Measurements from ENCODE around the gene CCDC88C.
A peak's percentile ranks its signal among the peaks of the same experiment; 100 is the strongest.

Gene CCDC88C

DNA sequence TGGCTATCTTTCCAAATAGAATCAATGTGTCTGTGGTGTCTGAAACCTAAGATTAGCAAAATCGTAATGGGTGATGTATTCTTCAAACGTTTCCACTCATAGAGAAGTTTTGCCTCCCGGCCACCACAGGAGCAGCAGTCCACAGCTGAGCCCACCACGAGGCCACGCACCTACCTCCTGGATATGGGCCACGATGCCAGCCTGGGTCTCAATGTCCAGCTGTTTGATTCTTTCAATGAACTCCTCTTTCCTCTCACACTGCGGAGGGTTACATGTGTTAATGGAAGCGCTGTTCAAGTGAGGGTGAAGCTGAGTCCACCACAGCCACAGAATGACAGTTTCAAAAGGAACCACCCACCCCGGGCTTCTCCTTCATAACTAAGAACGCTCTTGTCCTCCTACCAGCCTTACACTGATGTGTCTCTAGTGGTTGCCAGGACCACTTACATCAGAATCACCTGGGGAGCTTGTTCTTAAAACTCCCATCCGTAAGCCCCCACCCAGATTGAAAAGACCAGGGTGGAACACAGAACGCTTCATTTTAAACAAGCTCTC lies 75.3 kb downstream of the CCDC88C start:
- DNase-seq = no peak

DNA sequence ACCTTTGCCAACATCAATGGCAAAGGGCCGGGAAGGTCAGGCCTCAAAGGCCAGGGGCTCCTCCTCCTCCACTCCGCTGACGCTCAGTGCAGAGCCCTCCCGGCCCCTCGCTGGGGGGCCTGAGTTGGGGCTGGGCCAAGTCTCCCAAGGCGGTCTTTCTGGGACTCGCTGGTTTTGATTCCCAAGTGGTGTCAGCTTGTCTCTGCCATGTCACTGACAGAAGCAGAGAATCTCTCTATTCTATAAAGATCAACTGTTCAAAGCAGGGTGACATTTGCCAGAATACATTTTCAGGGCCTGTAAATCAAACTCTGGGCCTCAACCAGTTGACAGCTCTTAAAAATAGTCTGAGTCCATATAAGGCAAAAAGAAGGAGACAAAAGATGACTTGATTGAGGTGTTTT lies 75.9 kb downstream of the CCDC88C start:
- DNase-seq = no peak

DNA sequence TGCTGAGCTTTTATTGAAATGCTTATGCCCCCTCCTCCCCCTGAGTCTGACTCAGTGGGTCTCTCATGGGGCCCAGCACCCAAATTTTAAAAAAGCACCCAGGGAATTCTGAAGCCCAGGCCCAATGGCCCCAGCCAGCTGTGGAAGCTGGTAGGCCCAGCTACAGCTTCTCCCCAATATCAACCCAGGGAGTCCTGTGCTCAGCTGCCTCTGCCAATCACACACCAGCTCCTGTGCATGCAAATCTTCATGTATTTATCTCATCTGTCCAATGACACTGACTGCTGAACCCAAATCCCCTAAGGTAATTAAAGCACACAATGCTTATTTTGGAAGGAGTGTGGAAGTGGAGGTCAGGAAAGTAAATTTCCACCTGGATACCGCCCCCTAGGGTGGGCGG lies 76.3 kb downstream of the CCDC88C start:
- DNase-seq = no peak

DNA sequence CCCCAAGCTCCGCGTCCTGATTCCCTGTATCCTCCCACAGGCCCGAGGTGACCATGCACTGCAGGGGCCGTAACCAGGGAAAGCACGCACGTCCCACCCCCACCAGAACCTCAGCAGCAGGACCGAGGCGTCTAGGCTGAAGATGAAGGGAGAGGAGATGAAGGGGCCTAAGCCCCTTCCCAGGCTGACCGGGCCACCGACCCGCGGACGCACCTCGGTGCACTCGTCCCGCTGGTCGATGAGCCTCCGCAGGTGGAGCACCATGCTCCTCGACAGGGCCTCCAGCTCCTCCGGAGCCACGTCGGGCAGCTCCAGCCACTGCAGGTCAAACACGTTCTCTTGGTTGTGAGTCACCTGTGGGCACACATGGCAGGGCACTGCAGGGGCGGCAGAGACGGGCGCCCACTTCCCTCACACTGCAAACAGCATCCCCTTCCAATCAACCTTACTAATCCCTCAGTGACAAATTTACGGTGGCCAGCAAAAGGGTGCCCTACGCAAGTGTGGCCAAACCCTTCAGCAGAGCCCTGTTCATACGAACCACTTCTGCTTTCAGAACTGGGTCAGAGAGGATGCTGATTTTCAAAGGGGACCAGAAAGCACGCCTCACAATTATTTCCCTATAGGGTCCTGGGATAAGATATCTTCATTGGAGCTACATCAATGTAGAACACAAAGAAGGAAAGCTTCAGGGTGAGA lies 77.8 kb downstream of the CCDC88C start:
- no peak for DNase-seq

DNA sequence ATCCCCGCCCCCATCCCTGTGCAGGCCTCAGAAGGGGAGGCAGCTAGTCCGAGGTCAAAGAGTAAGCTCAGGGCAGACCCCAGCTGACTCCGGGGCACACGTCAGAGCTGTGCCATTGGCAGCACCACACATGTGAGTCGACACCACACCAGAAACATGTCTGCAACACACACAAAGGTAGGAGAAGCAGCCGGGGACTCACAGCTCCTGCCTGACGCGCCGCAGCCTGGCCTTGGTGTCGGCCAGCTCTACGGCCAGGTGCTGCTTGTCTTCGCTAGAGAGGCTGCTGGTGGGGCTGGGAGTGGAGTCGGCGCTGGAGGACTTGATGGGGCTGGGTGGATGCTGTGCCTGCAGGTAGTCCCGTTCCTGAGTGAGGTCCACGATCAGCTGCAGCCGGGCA lies 78.5 kb downstream of the CCDC88C start:
- no peak for DNase-seq

DNA sequence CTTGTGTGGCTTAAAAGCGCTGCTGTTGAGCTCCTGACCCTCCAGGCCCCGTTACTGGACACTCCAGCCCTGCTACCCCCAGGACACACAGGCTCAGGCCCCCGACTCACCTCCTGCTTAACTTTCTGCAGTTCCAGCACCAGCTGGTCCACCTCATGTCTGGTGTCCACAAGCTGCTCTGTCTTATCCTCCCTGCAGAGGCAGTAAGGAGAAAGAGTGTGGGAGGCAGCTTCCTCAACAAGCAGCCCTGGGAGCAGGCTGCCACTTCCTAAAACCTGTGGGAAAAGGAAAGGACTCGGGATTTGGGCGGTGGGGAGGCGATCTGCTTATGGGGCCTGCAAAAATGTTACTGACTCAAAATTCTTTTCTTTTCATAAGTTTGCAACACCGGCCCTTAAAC lies 79.2 kb downstream of the CCDC88C start:
- DNase-seq = no peak

DNA sequence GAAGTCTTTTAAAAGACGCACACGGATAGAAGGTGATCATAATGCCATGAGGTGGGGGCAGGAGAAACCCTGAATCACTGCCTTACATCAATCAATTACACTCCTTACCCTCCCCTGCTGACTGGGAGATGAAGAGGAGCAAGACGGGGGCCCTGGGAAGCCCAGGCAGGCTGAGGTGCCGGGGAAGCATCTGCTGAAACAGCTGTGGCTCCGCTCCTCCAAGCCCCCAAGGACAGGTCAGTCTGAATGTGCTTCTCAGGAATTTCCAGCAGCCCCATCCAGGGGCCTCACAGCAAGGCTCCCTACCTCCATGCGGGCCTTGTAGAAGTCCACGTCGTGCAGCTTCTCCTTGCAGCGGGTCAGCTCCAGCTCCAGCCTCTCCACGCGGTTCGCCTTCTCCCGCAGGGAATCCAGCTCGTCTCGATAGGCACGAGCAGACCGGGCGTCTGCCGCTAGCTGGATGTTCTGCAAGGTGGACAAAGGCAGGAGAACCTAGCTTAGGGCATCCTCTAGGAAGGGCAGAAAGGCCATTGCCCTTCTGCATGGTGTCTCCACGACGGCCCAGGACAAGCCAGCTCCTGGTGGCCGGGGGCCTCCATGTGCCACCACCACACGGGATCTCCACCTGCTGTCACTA lies 79.8 kb downstream of the CCDC88C start:
- DNase-seq = peak; percentile 51

DNA sequence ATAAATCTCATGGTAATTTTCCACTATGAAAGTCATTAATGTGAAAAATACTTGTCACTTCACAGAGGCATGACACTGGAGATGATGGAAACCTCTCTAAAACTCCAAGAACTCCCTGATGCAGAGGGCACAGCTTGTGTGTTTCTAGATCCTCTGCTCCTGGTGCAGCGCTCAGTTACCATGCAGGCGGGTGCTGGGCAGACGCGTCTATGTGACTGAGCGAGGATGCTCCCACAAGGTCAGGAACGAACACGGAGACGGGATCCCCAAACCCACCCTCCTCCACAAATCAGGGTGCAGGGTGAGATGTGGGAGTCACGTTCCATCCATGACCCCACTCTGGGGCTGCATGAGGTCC lies 81.5 kb downstream of the CCDC88C start:
- DNase-seq = no peak

DNA sequence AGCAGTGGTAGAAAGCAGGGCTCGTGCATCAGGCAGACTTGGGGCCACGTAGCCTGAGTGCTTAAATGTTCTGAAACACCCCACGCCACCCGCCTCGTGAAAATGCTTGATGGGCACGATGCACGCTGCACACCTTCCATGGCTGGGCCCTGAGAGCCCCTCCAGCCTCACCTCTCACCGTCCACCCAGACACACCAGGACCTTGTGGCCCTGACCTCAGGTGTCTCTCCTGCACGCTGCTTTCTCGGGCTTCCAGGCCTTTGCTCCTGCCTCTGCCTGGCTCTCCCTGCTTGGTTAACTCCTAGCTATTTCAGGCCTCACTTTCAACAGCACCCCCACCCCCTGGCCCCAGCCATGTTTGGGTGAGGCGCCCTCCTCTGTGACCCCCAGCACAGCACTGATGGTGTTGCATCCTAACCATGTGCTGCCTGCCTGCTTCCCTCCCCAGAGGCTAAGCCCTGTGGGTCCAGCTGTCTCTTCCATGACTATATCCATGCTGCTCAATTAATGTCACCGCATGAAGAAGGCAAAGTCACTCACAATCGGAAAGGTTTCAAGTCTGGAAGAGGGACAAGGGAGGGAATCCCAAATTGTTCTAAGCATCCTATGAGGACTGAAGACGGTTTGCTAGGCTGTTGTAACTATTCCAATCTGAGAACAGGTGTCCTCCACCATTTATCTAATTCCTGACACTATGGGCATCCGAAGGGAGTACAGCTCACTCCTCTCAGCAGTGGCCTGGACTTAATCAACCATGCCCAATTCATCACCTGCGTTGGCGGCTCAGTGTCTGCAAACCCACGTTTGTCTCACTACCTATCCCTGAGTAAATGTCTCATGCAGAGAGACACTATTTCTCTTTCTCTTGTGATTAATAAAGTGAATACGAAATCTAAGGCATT lies 82.2 kb downstream of the CCDC88C start:
- no peak for DNase-seq

DNA sequence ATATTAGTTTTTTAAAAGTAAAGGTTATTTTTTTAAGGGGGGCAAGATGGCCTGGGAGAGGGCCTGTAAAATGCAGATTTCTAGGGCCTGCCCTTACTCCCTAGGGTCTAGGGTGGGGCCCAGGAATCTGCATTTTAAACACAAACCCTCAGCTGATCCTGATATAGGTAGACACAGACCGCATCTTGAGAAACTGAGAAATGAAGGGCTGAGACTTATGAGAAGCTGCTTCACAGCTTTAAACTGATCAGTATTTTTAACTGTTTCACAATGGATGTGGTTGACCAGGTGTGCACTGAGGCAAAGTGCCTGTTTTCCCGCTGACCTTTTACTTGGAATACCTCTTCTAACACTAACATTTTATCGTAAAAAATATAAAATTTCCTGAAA lies 84.0 kb downstream of the CCDC88C start:
- no peak for DNase-seq

DNA sequence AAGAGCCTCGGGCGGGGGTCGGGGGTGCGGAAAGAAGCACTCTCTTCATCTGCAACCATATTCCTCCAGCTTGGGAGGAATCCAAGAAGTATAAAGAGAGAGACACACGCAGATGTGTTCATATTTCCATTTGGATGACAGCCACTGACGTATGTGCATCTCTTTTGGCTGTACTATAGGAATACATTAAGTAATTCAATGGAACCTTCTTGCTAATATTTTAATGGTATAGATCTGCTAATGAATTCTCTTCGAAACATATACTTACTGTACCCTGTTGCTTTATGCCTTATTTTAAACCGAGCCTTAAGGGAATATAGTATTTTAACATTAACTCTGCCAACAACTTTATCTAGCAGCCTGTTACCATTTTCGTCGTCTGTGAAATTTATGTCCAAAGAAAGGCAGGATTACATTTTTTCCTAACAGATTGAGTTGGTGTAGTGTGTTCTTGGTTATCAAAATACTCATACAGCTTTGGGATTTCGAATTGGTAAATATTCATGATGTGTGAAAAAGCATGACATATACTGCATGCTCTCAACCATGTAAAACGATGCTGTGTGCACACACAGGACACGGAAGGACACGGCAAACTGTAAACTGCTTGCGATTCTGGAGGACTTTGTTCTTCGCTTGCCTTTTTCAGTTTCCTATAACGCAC lies 84.5 kb downstream of the CCDC88C start:
- DNase-seq = no peak

DNA sequence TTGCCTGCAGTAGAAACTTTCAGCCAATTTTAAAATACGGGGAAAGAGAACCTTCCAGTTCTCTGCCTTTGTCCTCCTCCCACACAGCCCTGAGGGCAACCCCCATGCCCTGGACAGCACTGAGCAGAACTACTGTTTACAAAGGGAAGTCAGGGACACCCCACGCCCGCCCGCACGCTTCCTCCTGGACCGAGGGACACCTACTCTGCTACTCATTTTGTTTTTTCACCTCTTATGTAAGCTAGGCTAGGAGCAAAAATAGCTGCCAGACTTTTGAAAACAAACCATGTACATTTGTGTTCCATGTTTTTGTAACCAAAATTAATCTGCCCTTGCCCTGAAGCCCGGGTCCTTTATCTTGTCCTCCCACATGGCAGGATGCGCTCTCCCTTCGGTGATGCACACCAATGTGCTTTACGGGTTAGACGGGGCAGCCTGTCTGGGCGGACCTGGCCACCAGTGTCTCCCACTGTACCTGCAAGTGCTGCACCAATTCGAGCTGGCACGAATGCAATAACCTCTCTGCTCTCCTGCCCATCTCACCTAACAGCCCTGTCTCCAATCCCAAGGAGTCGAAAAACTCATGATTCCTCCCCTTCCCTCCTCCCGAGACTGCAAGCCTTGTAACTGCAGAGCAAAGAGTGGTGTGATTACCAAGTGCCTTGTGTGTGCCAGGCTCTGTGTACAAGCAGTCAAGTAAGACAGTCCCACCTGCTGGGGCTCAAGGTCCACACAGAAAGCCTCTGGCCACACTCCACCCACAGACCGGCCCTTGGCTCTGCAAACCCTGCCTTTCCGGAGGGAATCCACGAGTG lies 85.2 kb downstream of the CCDC88C start:
- no peak for DNase-seq

DNA sequence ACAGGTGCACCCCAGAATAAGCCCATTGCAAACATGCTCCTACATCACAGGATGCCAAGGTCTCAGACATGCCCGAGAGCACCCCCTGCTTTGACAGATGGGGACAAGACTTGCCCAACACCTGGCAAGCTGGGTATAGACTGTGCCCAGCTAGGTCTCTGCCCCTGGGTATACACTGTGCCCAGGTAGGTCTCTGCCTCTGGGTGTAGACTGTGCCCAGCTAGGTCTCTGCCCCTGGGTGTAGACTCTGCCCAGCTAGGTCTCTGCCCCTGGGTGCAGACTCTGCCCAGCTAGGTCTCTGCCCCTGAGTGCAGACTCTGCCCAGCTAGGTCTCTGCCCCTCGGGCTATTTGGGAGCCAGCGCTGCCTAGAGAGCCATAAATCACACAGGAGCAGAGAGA lies 85.9 kb downstream of the CCDC88C start:
- DNase-seq = no peak

DNA sequence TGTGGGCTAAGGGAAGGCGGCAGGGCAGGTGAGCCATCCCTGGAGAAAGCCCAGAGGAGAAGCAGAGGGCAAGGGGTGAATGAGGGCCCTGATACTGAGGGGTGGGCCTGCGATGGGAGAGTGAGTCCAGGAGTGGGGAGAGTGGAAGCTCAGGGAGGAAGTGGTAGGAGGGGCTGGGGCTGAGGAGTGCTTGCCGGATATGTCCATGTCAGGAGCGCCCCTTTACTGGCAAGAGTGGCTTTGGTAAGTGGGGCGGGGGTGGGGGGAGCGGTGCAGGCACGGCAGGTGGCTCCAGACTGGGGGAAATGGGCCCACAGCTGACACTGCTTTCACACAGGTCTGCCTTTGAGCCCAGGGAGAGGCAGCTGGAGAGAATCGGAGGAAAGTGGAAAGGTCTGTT lies 86.8 kb downstream of the CCDC88C start:
- no peak for DNase-seq

DNA sequence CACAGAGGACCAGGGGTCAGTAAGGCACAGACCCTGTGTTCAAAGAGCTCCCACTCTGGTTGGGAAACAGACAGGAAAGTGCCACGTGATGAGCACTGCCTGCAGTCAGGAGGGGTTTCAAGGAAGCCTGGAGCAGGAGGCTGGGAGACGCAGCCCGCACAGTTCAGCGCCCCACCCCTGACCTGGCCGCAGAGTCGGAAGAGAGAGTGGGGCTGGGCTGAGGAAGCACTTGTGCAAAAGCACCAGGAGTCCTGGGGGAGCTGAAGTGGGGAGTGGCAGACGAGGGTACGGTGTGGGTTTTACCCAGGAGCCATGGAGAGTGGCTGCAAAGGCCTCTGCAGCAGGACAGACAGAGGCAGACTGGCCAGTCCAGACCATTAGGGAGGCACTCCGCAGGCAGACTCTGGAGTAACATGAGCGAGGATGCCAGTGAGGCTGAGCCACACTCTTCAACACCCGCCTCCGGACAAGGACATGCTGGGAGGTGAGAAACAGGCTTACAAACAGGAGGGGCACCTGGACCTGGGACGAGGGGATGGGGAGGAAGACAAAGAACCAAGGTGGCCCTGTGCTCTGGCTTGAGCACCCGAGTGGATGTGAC lies 87.4 kb downstream of the CCDC88C start:
- peak; percentile 45 for DNase-seq

DNA sequence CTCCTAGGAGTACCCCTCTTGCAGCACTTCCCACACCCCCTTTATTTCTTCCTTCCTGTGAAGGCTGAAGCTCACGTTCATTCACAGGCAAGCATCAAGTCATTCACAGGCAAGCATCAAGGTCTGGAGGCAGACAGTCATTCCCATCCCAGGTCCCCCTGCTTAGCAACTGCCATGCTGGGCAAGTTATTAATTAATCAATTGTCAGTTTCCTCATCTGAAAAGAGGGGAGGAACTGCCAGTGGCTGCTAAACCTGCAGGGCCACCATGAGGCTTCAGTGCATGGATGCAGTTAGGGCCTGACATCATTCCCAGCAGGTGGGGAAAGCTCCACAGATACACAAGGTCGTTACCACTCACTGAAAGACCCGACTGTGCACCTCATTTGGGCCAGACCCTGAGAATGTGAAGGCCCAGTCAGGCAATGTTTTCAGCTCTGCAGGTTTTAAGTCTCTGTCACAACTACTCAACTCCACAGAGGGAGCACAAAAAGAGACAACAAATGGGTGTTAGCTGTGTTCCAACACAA lies 88.1 kb downstream of the CCDC88C start:
- no peak for DNase-seq

DNA sequence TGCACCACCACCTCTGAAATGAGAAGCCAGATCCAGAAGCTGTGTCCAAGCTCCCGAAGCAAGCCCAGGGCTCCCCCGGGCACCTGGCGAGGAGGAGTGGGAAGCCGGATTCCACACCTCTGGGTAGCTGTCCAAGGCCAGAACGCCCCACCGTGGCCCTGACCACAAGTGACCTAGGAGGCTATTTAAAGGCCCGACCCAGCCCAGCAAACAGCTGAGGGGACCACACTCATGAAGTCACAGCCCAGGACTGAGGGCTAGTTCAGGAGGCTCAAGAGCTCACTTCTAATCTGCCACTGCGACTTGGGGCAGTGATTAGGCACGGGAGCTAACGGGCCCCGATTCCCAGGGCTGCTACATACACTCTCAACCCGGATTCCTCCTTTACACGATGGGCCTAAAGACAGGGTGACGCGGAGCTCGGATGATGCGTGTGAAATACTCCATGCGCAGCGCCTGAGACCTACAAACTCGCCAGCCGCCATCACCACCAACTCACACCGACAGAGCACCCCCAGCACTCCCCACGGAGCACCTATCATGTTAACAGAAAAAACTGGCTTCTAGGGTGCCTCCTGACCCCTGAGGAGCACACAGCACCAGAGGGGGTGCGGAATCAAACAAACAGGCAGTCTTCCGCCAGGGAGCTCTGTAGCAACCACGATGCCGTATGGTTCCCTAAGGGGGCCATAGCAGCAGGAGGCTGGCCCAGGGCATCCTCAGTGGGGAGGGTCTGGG lies 89.1 kb downstream of the CCDC88C start:
- DNase-seq = no peak

DNA sequence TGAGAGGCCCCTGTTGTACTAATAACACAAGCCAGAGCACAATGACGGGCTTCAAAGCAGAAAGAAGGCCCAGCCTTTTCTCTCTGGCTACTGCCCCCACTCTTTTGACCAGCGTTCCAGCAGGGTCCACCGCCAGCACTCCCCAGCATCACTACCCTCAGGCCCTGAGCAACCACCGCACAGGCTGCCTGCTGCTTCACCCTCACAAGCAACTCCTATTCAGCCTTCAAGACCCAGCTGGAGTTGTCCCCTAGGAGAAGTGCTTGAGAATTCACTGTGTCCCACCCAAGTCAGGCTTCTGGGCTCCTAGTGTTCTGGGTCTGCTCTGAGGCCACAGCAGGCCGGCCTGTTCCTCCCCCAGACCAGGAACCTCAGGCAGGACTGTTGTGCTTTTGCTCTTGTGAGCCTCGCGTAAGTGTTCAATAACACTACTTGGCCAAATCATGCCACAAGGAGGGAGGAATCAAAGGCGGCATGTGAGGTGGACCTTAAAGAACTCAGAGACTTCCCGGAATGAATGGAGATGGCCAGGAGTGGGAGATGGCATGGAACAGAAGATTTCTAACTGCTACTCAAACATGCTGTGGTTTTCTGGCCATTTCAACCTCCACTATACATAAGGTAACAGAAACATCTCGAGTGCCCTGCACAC lies 89.8 kb downstream of the CCDC88C start:
- no peak for DNase-seq

DNA sequence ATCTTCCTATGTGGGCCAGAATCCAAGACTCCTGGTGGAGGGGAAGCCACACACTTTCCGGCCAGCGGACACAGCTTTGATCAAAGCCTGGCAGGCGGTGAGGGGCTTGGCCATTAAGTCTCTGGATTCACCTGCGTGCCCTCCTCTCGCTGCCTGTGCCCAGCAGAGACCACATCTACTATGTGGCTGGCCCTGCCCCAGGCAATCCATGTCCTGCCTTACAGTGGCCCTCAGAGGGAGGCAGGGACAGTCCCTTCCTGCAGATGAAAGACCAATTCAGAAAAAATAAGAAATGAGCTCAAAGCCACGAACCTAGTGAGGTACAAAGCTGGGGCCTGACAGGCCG lies 90.4 kb downstream of the CCDC88C start:
- DNase-seq = no peak

DNA sequence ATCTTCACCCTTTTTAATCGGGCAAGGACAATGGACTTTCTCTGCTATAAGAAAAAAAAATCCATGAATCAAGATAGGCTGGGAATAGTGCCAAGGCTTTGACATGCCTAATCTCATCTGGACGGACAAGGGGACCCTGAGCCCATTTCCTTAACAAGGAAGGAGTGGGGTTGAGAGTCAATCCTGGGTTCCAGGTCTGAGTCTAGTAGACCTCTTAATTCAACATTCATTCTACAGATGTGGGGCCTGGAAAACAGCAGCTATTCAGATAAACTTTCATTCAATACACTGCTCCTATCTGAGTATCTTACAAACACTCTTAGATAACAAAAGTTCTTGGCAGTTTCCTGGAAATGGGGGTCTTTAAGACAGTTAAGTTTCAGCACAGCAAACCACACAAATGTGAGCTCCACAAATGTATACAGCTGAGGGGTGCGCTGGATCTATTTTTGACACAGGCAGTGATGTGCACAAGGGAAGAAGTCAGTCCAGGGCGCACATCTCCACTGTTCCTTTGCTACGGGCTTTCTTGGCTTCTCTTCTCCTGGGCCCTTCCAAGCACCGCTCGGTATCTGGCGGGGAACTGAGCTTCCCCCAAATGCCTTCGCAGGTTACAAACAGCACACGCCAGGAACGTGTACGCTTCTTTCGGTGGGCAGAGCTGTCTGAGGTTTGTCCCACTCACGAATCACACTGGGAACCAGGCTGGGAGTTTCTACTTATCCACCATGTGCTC lies 90.9 kb downstream of the CCDC88C start:
- DNase-seq = no peak
